B cell (primary cell): ENCODE data around the gene MESD. TPM values are rescaled to one million over a fixed set of nuclear protein-coding genes. Genes with fewer than 3 reads are reported as not detected.
A peak's percentile ranks its signal among the peaks of the same experiment; 100 is the strongest.

Experiments
- ATAC-seq: fragments of 200-7000 bp; cut with Tn5 transposase; one replicate; pipeline ENCODE4 v1.10.0; 2021; ENCODE audit warnings: low read depth, mild to moderate bottlenecking, moderate number of reproducible peaks, moderate library complexity
- CTCF ChIA-PET: fragments of 350-600 bp; sonication (Branson Sonifier 250); formaldehyde crosslinking; loops from one replicate; lab custom pipeline; 2021; ENCODE audit warnings: antibody characterized with exemption, inconsistent platforms; lab: Charles Lee
- POLR2A ChIA-PET: fragments of 350-600 bp; sonication (Branson Sonifier 250); formaldehyde crosslinking; loops from one replicate; lab custom pipeline; 2021; ENCODE audit warnings: antibody characterized with exemption; lab: Charles Lee
- DNase-seq: peaks from one replicate; pipeline ENCODE4 v3.0.0; 2013
- H2AFZ ChIP-seq: 2 replicates; pipeline ENCODE4 v1.6.1; 2012; ENCODE audit warnings: mild to moderate bottlenecking, low read depth, low read length; ENCODE audit not compliant: insufficient read depth, poor library complexity, severe bottlenecking
- H3K27ac ChIP-seq, 2 donors: 1 replicate in 1 of 2; 2 replicates in 1 of 2; pipeline ENCODE4 v1.5.1; 2012 to 2013; ENCODE audit warnings: low read length in 2 of 2, mild to moderate bottlenecking in 2 of 2, moderate library complexity in 1 of 2
- H3K27me3 ChIP-seq, 4 experiments: fragments of 200-600 bp in 1 of 4; sonication (generic) in 1 of 4; replicated peaks in 1 of 4; 1 replicate in 2 of 4; 2 replicates in 2 of 4; pipeline versions ENCODE4 v1.6.1 to v1.7.0; 2013 to 2016; ENCODE audit warnings: low read length in 3 of 4, mild to moderate bottlenecking in 2 of 4, mixed read lengths in 1 of 4, moderate library complexity in 1 of 4; ENCODE audit not compliant: insufficient read depth in 4 of 4, control insufficient read depth in 3 of 4; ENCODE audit errors: control extremely low read depth in 1 of 4
- H3K36me3 ChIP-seq, 2 experiments: replicated peaks in 1 of 2; 1 replicate in 1 of 2; 2 replicates in 1 of 2; pipeline versions ENCODE4 v1.6.1 to v1.7.1; 2013; ENCODE audit warnings: low read length in 1 of 2; ENCODE audit not compliant: insufficient read depth in 2 of 2, control insufficient read depth in 1 of 2; ENCODE audit errors: control extremely low read depth in 1 of 2, extremely low read depth in 1 of 2
- H3K4me1 ChIP-seq, 2 donors: fragments of 200-600 bp in 1 of 2; sonication (generic) in 1 of 2; 1 replicate in 1 of 2; 2 replicates in 1 of 2; pipeline versions ENCODE4 v1.5.1 to v1.6.1; 2013 to 2017; ENCODE audit warnings: low read length in 2 of 2; ENCODE audit not compliant: control insufficient read depth in 2 of 2, insufficient read depth in 2 of 2
- H3K4me2 ChIP-seq: replicated peaks from 2 replicates; pipeline ENCODE3; 2012; ENCODE audit warnings: mild to moderate bottlenecking, low read depth, low read length; ENCODE audit not compliant: poor library complexity, severe bottlenecking
- H3K4me3 ChIP-seq, 5 experiments: fragments of 200-600 bp in 1 of 5; sonication (generic) in 1 of 5; 1 replicate in 3 of 5; 2 replicates in 2 of 5; pipeline versions ENCODE4 v1.5.1 to v1.7.0; 2011 to 2016; ENCODE audit warnings: low read length in 4 of 5, mild to moderate bottlenecking in 4 of 5, low read depth in 2 of 5, control low read depth in 1 of 5, moderate library complexity in 1 of 5; ENCODE audit not compliant: insufficient read depth in 1 of 5; ENCODE audit errors: control extremely low read depth in 1 of 5, extremely low read depth in 1 of 5
- H3K79me2 ChIP-seq: fragments of 200-600 bp; sonication (generic); one replicate; pipeline ENCODE4 v1.6.0; 2016; ENCODE audit warnings: low read length; ENCODE audit not compliant: control insufficient read depth, insufficient read depth
- H3K9ac ChIP-seq: fragments of 200-600 bp; sonication (generic); 2 replicates; pipeline ENCODE4 v1.6.1; 2017; ENCODE audit warnings: mild to moderate bottlenecking, low read length, moderate library complexity
- H3K9me3 ChIP-seq, 3 donors: one replicate each; pipeline versions ENCODE4 v1.6.1 to v1.7.1; 2013; ENCODE audit warnings: low read length in 2 of 3; ENCODE audit not compliant: control insufficient read depth in 2 of 3, insufficient read depth in 1 of 3; ENCODE audit errors: control extremely low read depth in 1 of 3
- H4K20me1 ChIP-seq: 2 replicates; pipeline ENCODE4 v1.6.0; 2012; ENCODE audit warnings: mild to moderate bottlenecking, low read length; ENCODE audit not compliant: insufficient read depth, control insufficient read depth, poor library complexity, severe bottlenecking
- H3K27ac Mint-ChIP-seq: one replicate; pipeline ENCODE4 v1.8.0; 2021; ENCODE audit warnings: mixed read lengths
- H3K27me3 Mint-ChIP-seq: one replicate; pipeline ENCODE4 v1.8.0; 2021; ENCODE audit warnings: mixed read lengths
- H3K4me1 Mint-ChIP-seq: one replicate; pipeline ENCODE4 v1.8.0; 2021; ENCODE audit warnings: mixed read lengths
- H3K4me3 Mint-ChIP-seq: one replicate; pipeline ENCODE4 v1.8.0; 2021; ENCODE audit warnings: mixed read lengths
- H3K9me3 Mint-ChIP-seq: one replicate; pipeline ENCODE4 v1.8.0; 2022; ENCODE audit warnings: mixed read lengths; ENCODE audit not compliant: insufficient read depth
- EZH2 ChIP-seq: IDR thresholded peaks from 2 replicates; pipeline ENCODE4 v1.6.1; 2012; ENCODE audit warnings: borderline replicate concordance, low read depth, mild to moderate bottlenecking, moderate library complexity, low read length; ENCODE audit not compliant: insufficient read depth, poor library complexity, severe bottlenecking
- WGBS: methylation state at CpG from one replicate; pipeline ENCODE4 v1.1.5; 2013; ENCODE audit warnings: missing lambda C conversion rate; ENCODE audit not compliant: insufficient coverage; 5-methylcytosine and 5-hydroxymethylcytosine counted together
- intact Hi-C: fragments of 100-400 bp; cut with micrococcal nuclease; formaldehyde crosslinking; loops from one replicate; pipeline ENCODE4 v1.10.0; 2022
- polyA plus RNA-seq: library from polyadenylated mRNA; depleted of rRNA; stranded (reverse); fragments of >200 nt; gene quantifications from 2 replicates; pipeline ENCODE4 v1.2.3, GENCODE V29; 2012
- total RNA-seq, 2 donors: library from RNA; stranded (reverse); fragments of 120-200 nt in 1 of 2; gene quantifications; 1 replicate in 1 of 2; 2 replicates in 1 of 2; pipeline versions ENCODE4 v1.2.3 to v1.2.4, GENCODE V29; 2013 to 2022
- TF ChIP-seq, protein P1 (sequence below): fragments of 200-600 bp; IDR thresholded peaks from one replicate; pipeline ENCODE4 v1.8.0; 2022; ENCODE audit warnings: antibody characterized with exemption, mild to moderate bottlenecking

MESD gene
- total and polyA plus RNA-seq, 2 donors (not counting 1 experiment from before 2014, with no cell fraction given): 7.9 to 35.3 TPM

DNA sequence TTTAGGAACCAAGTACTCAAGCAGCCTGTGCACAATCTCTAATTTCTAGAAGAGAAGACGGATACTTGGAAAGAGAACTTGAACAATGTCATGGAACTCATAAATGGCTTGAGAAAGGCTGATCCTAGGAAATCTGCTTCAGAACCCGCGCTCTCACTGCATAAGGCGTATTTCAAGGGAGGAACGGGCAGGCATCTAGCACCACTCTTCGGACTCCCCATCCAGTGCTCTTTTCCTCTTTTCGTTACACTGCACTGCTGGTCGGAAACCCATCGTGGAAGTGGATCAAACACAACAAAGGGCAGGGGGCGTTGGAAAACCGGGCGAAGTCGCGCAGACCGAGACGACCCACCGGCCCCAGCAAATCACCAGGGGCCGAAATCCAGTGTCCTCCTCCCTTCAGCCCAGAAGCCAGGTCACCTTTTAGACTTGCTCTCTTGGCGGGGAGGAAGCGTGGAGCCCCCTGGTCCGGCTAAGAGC, 10.6 kb upstream of the MESD start:
- POLR2A ChIA-PET: interaction anchor here (0.6 to 2.5 kb wide), 3 partner anchors 9 to 178 kb away, joined by 3 to 15 read pairs (median 6); no protein-coding TSS in a partner anchor
- peak overlapping the region; percentile 84 for H3K4me2 ChIP-seq
- ATAC-seq (no peak), DNase-seq (no peak)
- Mint-ChIP-seq H3K4me1 (peaks cover 40% of the 10 kb centered on the region), H3K27me3 (no peaks in the 10 kb centered on the region), H3K27ac (peak overlapping the region; percentile 99), H3K4me3 (peak overlapping the region; percentile 98), H3K9me3 (no peaks in the 10 kb centered on the region)
- H3K4me1 ChIP-seq: peaks cover 35 to 39% of the 10 kb centered on the region in 2 donors
- H3K36me3 ChIP-seq: peaks cover 0 to 13% of the 10 kb centered on the region in 2 experiments
- peaks cover 34% of the 10 kb centered on the region for H3K79me2 ChIP-seq
- no peaks in the 10 kb centered on the region for H3K27me3 ChIP-seq
- WGBS: 1% methylated on average over 21 of the region's 21 CpGs
- peak overlapping the region; percentile 70 to 94 (median 77) for H3K4me3 ChIP-seq
- intact Hi-C loops: loop anchor here (1.0 to 10.0 kb wide), 3 partner anchors 11 to 1265 kb away; partner anchors contain the start of genes EFL1, MESD and SAXO2
- TF ChIP-seq, protein P1, sequence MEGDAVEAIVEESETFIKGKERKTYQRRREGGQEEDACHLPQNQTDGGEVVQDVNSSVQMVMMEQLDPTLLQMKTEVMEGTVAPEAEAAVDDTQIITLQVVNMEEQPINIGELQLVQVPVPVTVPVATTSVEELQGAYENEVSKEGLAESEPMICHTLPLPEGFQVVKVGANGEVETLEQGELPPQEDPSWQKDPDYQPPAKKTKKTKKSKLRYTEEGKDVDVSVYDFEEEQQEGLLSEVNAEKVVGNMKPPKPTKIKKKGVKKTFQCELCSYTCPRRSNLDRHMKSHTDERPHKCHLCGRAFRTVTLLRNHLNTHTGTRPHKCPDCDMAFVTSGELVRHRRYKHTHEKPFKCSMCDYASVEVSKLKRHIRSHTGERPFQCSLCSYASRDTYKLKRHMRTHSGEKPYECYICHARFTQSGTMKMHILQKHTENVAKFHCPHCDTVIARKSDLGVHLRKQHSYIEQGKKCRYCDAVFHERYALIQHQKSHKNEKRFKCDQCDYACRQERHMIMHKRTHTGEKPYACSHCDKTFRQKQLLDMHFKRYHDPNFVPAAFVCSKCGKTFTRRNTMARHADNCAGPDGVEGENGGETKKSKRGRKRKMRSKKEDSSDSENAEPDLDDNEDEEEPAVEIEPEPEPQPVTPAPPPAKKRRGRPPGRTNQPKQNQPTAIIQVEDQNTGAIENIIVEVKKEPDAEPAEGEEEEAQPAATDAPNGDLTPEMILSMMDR: no peak
- no peak for TF ChIP-seq EZH2
- CTCF ChIA-PET: interaction anchor here (1.4 to 1.5 kb wide), 2 partner anchors 21 to 268 kb away, joined by 4 read pairs; no protein-coding TSS in a partner anchor
- H3K9ac ChIP-seq: peak overlapping the region; percentile 96
- H2AFZ ChIP-seq: peak overlapping the region; percentile 84
- H3K9me3 ChIP-seq: peaks cover 0 to 3% (median 2%) of the 10 kb centered on the region in 3 donors
- peak overlapping the region; percentile 81 to 94 for H3K27ac ChIP-seq
- peaks cover 32% of the 10 kb centered on the region for H4K20me1 ChIP-seq

DNA sequence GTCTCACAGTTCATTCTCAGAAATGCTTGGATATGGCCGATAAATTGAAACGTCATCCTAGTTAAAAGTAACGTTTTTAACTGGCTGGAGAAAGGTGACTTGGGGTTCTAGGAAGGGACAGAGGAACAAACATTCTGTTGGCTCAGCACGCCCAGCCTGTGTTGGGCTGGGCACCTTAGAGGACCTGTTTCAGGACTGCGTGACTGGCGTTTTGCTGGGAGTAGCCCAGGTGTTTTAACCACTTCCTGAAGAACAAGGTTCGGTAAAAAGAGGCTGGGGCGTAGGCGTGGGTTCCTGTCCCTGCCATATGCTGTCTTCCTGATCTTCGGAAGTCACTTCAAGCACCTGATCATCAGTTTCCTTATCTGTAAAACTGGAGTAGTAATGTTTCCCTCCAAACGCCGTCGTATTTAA, 10.0 kb upstream of the MESD start:
- peaks cover 0 to 13% of the 10 kb centered on the region in 2 experiments for H3K36me3 ChIP-seq
- H3K4me1 ChIP-seq: peaks cover 30 to 39% of the 10 kb centered on the region in 2 donors
- 3% methylated on average over 7 of the region's 13 CpGs for WGBS
- H3K9ac ChIP-seq: peak overlapping the region; percentile 96
- intact Hi-C loops: loop anchor here (1.0 to 10.0 kb wide), 4 partner anchors 10 to 1265 kb away; partner anchors contain the start of genes ABHD17C, EFL1, MESD and SAXO2
- peak overlapping the region; percentile 84 for H2AFZ ChIP-seq
- H3K27ac ChIP-seq: peak overlapping the region; percentile 81 to 94
- peak overlapping the region; percentile 70 to 94 (median 77) for H3K4me3 ChIP-seq
- ChIA-PET CTCF (interaction anchor here (1.0 to 1.5 kb wide), 2 partner anchors 20 to 266 kb away, joined by 3 to 4 read pairs; no protein-coding TSS in a partner anchor), POLR2A (interaction anchor here (1.2 to 2.5 kb wide), 2 partner anchors 9 to 11 kb away, joined by 6 to 15 read pairs; no protein-coding TSS in a partner anchor)
- TF ChIP-seq, protein P1: no peak
- TF ChIP-seq EZH2: no peak
- DNase-seq (peak; percentile 73), ATAC-seq (no peak)
- peaks cover 0 to 3% (median 2%) of the 10 kb centered on the region in 3 donors for H3K9me3 ChIP-seq
- H3K79me2 ChIP-seq: peaks cover 29% of the 10 kb centered on the region
- Mint-ChIP-seq H3K4me3 (peak overlapping the region; percentile 98), H3K27me3 (no peaks in the 10 kb centered on the region), H3K27ac (peak overlapping the region; percentile 99), H3K9me3 (no peaks in the 10 kb centered on the region), H3K4me1 (peaks cover 35% of the 10 kb centered on the region)
- peaks cover 26% of the 10 kb centered on the region for H4K20me1 ChIP-seq
- H3K4me2 ChIP-seq: peak overlapping the region; percentile 84
- no peaks in the 10 kb centered on the region for H3K27me3 ChIP-seq
